Thoracic aorta (tissue), 2 donors: ENCODE data around the gene P2RX7. TPM values are rescaled to one million over a fixed set of nuclear protein-coding genes. Genes with fewer than 3 reads are reported as not detected.

Experiments used
- ATAC-seq: fragments of 150-250 bp; one replicate; pipeline ENCODE4 v1.8.0; 2017; ENCODE audit warnings: low read depth; ENCODE audit not compliant: insufficient number of reproducible peaks, low FRiP score
- DNase-seq: peaks from one replicate; pipeline ENCODE4 v3.0.0-alpha.2; 2020; ENCODE audit warnings: low spot score
- H3K27ac ChIP-seq, 2 donors: fragments of 200-600 bp; sonication (generic); 1 replicate in 1 of 2; 2 replicates in 1 of 2; pipeline ENCODE4 v1.5.1; 2016; ENCODE audit warnings: mild to moderate bottlenecking in 2 of 2, moderate library complexity in 2 of 2
- H3K27me3 ChIP-seq: fragments of 200-600 bp; sonication (generic); replicated peaks from 2 replicates; pipeline ENCODE4 v1.6.0; 2016; ENCODE audit warnings: mild to moderate bottlenecking; ENCODE audit not compliant: insufficient read depth
- H3K36me3 ChIP-seq: fragments of 200-600 bp; sonication (generic); one replicate; pipeline ENCODE4 v1.5.1; 2016
- H3K4me1 ChIP-seq, 2 donors: fragments of 200-600 bp; sonication (generic); 1 replicate in 1 of 2; 2 replicates in 1 of 2; pipeline versions ENCODE4 v1.5.1 to v1.6.0; 2016; ENCODE audit warnings: low read depth in 2 of 2, mild to moderate bottlenecking in 1 of 2; ENCODE audit not compliant: control insufficient read depth in 1 of 2
- H3K4me3 ChIP-seq: fragments of 200-600 bp; sonication (generic); 2 replicates; pipeline ENCODE4 v1.5.1; 2016; ENCODE audit warnings: mild to moderate bottlenecking
- H3K9me3 ChIP-seq: fragments of 200-600 bp; sonication (generic); 2 replicates; pipeline ENCODE4 v1.5.1; 2016
- total RNA-seq, 2 donors: library from RNA; depleted of rRNA; stranded (reverse); fragments of >200 nt; gene quantifications; one replicate each; pipeline versions ENCODE4 v1.1.0 to v1.2.3, GENCODE V29; 2016
- TF ChIP-seq, protein P1 (sequence below): fragments of 200-600 bp; sonication (generic); IDR thresholded peaks from one replicate; pipeline ENCODE4 v1.5.1; 2019; ENCODE audit warnings: antibody characterized with exemption

P2RX7 gene
- total RNA-seq, 2 donors from 2014 or later = 3.2 to 4.0 TPM

DNA sequence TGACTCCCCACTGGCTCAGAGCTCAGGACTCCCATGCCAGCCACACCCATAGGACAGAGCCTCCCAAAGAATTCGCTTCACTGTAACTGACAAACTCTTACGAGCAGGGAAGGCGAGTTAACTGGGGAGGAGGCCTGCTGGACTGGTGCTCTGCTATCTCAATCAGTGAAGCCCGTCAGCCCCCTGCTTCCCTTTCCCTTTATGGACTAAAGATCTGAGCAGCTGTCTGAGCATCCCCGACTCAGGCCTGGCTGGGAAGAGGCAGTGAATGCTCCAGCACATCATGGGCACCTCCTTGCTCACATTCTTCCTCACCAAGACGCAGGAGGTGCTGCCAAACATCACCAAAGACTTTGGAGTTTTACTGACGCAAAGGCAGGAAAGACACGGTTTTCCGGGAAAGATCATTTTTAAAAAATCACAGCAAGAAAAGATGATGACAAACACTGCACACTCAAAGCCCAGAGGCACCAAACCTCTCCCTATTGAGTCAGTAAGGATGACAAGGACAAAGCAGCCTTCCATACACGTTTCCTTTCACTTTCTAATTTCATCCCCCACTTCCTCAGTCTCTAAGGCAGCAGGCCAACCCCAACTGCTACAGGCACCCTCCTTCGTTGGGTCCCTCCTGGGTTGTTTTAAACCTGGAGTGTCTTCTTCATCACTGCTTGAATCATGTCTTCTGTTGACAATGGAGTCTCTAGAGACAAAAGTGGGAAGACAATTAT is 45.0 kb upstream of the P2RX7 start:
- Histone ChIP-seq H3K9me3 (no peaks in the 10 kb centered on the region), H3K27ac (no peak overlapping the region), H3K27me3 (no peaks in the 10 kb centered on the region), H3K4me1 (no peaks in the 10 kb centered on the region), H3K36me3 (no peaks in the 10 kb centered on the region), H3K4me3 (no peak overlapping the region)
- TF ChIP-seq, protein P1, sequence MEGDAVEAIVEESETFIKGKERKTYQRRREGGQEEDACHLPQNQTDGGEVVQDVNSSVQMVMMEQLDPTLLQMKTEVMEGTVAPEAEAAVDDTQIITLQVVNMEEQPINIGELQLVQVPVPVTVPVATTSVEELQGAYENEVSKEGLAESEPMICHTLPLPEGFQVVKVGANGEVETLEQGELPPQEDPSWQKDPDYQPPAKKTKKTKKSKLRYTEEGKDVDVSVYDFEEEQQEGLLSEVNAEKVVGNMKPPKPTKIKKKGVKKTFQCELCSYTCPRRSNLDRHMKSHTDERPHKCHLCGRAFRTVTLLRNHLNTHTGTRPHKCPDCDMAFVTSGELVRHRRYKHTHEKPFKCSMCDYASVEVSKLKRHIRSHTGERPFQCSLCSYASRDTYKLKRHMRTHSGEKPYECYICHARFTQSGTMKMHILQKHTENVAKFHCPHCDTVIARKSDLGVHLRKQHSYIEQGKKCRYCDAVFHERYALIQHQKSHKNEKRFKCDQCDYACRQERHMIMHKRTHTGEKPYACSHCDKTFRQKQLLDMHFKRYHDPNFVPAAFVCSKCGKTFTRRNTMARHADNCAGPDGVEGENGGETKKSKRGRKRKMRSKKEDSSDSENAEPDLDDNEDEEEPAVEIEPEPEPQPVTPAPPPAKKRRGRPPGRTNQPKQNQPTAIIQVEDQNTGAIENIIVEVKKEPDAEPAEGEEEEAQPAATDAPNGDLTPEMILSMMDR = no peak
- ATAC-seq (no peak), DNase-seq (no peak)

DNA sequence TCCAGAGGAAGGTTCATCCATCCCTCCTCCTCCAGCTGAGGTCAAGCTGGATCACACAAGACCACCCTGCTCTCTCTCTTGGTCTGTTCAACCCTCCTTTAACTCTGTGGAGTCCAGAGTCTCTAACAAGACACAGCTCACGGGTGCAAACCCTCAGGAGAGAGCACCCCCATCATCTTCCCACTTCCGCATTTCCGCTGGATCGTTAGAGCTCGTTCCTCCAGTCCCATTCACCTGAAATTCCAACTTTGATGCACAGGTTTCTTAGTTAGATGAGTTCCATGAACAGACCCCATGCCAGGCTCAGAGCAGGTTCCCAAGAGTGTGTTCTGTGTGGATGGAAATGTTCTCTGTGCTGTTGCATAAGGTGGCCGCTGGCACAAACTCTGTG is 44.5 kb upstream of the P2RX7 start:
- TF ChIP-seq, protein P1 = no peak
- H3K9me3 ChIP-seq = no peaks in the 10 kb centered on the region
- no peak for ATAC-seq

DNA sequence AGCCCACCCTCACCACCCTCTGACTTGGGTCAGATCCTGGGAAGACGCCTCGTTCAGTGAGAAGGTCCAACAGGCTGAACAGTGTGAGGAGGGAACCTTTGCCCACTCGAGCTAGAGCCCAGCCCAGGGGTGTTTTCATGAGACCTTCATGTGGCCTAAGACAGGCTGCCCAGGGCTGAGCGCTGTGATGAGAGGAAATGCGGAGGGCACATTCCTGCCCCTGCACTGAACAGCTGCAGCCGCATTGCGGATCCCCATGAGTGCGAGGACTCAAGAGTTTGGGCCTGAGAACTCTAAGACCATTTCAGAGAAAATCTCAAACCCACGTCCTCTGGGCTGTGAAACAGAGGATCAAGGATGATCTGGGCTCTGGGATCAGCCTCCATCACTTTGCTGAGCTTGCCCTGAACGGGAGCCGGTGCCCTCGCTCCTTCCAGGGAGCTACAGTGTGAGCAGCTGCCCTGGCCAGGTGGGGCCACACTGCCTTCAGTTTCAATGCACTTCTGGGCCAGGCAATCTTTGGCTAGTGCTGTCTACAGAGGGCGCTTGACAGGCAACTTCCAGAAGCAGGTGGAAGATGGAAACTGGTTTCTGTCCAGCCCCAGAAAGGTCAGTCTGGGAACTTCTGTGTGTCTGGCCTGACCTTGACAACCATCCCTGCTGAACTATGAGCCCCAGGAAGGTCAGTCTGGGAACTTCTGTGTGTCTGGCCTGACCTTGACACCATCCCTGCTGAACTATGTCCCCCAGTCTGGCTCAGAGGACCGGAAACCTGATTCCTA is 43.5 kb upstream of the P2RX7 start:
- H3K27me3 ChIP-seq = no peaks in the 10 kb centered on the region
- H3K9me3 ChIP-seq = no peaks in the 10 kb centered on the region
- no peaks in the 10 kb centered on the region for H3K36me3 ChIP-seq
- DNase-seq (no peak), ATAC-seq (no peak)
- TF ChIP-seq, protein P1 = no peak
- H3K4me1 ChIP-seq = no peaks in the 10 kb centered on the region
- no peak overlapping the region for H3K27ac ChIP-seq
- no peak overlapping the region for H3K4me3 ChIP-seq

More for the DNA sequence above, 44.5 kb upstream of the P2RX7 start:
- Histone ChIP-seq H3K27me3 (no peaks in the 10 kb centered on the region), H3K4me3 (no peak overlapping the region), H3K27ac (no peak overlapping the region), H3K4me1 (no peaks in the 10 kb centered on the region), H3K36me3 (no peaks in the 10 kb centered on the region)
- DNase-seq = no peak

DNA sequence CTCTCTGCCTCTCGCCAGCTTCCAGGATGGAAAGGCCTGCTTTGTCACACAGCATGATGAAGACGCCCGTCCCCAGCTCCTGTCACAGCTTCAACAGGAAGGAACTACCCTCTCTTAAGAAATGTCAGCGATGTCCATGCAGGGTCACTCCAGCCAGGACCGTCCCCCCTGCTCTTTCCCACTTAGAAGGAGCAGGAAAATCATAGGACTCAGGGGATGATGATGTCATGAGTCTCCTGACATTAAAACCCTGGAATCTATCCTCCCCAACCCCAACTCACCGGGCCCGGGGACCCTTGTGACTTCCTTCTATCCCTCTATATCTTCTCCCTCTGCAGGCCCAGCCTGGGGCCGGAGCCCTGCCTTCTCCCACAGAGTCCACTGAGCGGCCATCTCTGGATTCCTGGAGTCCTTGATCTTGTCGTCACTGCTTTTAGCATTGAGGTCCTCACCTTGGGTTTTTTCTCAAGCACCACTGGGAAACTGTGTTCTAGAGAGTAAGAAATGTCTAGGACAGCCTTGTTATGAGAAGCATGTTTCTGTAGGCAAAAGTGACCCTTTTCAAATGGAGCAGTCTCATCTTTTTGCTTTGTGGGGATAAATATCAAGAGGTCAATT is 42.8 kb upstream of the P2RX7 start:
- H3K36me3 ChIP-seq = no peaks in the 10 kb centered on the region
- no peaks in the 10 kb centered on the region for H3K4me1 ChIP-seq
- H3K27me3 ChIP-seq = no peaks in the 10 kb centered on the region
- DNase-seq (no peak), ATAC-seq (no peak)
- H3K9me3 ChIP-seq = no peaks in the 10 kb centered on the region
- no peak overlapping the region for H3K27ac ChIP-seq
- TF ChIP-seq, protein P1 = no peak
- H3K4me3 ChIP-seq = no peak overlapping the region
